HK-2 (cell line): ENCODE data around the gene SLC5A9.
"Not testable (repeated sequence)": the region's sequence is repeated elsewhere in the genome, so short reads cannot be mapped to it uniquely, and the experiment has no call there.

Experiments
- DNase-seq: peaks from one replicate; pipeline ENCODE4 v3.0.0-alpha.2; 2018; ENCODE audit not compliant: unreplicated experiment

The SLC5A9 gene

GRCh38 chr1:48242141-48242736 is 19.7 kb downstream of the SLC5A9 start:
- DNase-seq: no peak

- no peak for DNase-seq
Observed at GRCh38 chr1:48245106-48245505, 22.6 kb downstream of the SLC5A9 start.

DNA sequence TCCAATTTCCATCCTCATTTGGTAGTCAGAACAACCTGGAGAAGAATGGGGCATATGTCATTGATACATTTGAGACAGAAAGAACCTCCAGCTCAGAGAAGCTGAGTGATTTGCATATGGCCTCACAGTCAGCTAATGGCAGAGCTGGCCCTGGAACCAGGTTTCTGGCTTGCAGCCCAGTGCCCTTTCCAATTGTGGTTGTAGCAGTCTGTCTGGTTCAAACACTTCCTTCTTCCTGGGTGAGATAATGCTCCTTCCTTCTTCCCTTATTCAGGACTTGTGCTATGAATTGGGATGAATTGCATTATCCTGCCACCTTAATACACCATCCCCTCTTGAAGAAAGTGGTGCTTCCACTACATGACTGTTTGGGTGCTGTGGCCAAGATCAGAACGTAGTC is 24.2 kb downstream of the SLC5A9 start:
- no peak for DNase-seq

DNA sequence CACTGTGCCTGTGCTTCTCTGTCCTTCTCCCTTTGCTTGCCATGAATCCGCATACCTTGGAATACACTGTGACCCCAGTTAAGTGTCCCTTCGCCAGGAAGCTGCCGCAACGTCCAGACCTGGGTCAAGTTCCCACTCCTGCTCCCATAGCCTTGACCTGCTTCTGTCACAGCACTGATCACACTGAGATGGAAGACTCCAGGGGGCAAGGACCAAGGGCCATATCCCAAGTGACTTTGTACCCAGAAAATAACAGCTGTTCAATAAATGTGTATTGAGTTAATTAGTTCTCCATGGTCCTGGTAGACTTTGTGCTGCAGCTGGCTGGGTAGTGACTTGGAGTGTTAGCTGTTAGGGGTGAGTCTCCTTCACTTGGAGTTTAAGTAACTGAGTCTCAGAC is 25.8 kb downstream of the SLC5A9 start:
- no peak for DNase-seq

DNA sequence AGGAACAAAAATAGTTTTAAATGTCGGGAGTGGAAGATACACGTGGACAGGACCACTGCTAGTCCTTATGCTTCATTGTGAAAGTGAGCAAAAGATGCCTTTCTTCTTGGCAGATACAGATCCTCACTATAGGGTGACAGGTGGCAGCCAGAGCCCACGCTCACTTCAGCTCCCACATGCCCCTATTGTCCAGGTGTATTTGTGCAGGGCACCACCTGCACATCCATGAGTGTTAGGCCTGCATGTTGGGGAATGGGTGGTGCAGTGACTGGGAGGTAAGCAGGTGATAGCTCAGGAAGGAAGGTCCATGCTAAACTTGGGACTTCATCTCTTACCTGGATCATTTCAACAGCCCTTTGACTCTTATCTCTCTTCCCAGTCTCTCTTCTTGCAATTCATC is 27.4 kb downstream of the SLC5A9 start:
- no peak for DNase-seq

DNA sequence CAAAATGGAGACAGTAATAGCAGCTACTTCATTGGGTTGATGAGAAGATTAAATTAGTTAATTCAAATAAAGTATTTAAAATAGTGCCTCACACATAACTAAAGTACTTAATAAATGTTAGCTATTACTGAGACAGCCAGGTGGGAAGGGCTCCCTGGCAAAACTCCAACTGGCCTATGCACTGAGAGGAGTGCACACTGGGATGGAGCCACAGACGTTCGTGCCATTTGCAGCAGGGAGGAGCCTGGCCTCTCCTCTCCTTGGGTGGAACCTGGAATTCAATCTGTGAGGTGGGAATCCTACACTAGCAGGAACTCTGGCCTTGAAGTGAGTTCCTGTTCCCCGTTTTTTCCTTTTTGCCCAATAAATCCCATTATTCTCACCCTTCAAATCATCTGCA is 28.1 kb downstream of the SLC5A9 start:
- no peak for DNase-seq

- DNase-seq: no peak
Observed at GRCh38 chr1:48251323-48251722, 28.8 kb downstream of the SLC5A9 start.

- DNase-seq: no peak
Observed at GRCh38 chr1:48251821-48252220, 29.3 kb downstream of the SLC5A9 start.

GRCh38 chr1:48254254-48254653 is 31.7 kb downstream of the SLC5A9 start:
- DNase-seq: no peak

DNA sequence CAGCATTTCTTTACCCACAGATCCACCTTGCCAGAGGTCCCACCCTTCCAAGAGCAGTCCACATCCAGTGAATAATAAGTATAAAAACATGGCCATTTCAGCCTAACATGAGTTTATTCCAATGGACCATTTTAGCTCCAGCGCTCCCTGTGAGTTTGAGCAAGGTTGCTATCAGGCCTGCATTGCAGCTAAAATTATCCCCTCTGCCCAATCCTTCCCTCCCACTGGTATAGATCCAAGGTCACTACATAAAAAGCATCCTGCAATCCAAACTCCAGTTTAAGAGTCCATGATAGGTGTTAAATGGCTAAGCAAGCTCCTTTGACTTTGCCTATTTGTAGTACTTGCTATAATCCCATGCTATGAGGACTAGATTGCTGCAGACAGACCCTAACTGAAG is 35.6 kb downstream of the SLC5A9 start:
- no peak for DNase-seq

DNA sequence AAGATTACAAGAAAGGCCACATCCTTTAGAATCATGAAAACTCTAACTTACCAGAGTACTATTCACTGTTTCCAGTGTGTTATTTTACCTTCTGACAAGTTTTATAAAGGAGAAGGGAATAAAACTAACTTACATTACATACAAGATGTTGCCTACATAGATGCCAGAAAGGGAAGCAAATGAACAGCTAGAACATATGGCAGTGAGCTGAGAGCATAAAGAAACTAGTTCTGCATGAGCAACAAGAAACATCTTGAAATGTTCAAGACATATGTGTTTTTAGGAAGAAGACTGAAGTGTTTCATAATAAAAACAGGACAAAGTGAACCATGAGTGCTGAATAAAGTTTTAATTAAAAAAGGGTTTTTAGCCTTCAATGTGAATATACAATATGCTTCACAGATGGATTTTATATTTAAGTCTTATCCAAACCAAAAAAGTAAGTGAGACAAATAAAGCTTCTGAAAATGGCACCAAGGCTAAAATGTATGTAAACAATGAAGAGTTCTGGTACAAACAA is 39.4 kb downstream of the SLC5A9 start:
- no peak for DNase-seq

DNA sequence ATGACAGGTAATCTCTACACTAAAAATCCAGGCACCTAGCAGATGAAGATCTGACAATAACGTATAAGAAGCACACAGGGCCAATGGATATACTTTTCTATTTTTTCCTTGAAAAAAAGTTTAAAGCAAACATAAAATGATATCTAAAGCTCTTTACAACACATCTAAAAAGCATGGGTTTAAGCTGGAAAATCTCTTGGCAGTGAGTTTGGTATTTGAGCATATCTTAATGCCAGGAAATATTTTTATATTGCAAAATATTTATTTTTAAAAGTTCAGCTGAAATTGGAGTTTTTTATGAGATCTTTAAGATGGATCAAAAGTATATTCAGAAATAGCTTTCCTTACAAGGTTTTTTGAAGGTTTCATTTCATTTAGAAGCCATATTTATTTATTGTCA is 40.5 kb downstream of the SLC5A9 start:
- DNase-seq: no peak

DNA sequence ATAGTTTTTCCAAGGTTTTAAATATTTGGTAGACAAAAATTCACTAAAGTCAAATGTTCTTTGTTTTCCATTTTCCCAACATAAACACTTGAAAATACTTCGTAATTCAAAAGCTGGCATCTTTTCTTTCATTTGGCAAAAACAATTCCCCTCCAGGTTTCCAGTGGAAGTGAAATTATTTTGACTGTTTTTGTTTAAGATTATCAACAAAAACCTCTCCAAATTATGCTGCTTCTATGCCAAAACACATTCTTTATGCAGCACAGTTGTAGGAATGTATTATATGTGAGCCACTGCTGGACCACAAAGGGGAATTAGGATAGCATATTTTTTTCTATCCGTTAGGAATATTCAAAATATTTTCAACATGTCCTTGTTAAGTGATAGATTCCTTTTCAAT is 44.1 kb downstream of the SLC5A9 start:
- DNase-seq: no peak

- DNase-seq: not testable (repeated sequence)
Observed at GRCh38 chr1:48277437-48277836, 54.9 kb downstream of the SLC5A9 start.

- not testable (repeated sequence) for DNase-seq
Observed at GRCh38 chr1:48282329-48282728, 59.8 kb downstream of the SLC5A9 start.

DNA sequence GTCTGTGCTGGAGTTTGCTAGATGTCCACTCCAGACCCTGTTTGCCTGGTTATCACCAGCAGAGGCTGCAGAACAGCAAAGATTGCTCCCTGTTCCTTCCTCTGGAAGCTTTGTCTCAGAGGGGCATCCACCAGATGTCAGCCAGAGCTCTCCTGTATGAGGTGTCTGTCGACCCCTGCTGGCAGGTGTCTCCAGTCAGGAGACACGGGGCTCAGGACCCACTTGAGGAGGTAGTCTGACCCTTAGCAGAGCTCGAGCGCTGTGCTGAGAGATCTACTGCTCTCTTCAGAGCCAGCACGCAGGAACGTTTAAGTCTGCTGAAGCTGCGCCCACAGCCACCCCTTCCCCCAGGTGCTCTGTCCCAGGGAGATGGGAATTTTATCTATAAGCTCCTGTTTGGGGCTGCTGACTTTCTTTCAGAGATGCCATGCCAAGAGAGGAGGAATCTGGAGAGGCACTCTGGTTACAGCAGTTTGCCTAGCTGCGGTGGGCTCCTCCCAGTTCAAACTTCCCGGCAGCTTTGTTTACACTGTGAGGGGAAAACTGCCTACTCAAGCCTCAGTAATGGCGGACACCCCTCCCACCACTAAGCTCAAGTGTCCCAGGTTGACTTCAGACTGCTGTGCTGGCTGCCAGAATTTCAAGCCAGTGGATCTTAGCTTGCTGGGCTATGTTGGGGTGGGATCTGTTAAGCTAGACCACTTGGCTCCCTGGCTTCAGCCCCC is 62.3 kb downstream of the SLC5A9 start:
- not testable (repeated sequence) for DNase-seq

DNA sequence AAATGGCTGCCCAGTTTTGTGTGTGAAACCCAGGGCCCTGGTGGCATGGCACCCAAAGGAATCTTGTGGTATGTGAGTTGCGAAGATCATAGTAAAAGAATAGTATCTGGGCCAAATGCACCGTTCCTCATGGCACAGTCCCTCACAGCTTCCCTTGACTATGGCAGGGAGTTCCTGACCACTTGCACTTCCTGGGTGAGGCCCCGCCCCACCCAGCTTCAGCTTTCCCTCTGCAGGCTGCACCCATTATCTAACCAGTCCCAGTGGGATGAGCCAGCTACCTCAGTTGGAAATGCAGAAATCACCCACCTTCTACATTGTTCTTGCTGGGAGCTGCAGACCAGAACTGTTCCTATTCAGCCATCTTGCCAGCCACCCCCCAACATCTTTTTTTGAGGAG is 63.0 kb downstream of the SLC5A9 start:
- DNase-seq: no peak

GRCh38 chr1:48291421-48291820 is 68.9 kb downstream of the SLC5A9 start:
- no peak for DNase-seq

GRCh38 chr1:48292706-48293105 is 70.2 kb downstream of the SLC5A9 start:
- DNase-seq: no peak

- not testable (repeated sequence) for DNase-seq
Observed at GRCh38 chr1:48294094-48294493, 71.6 kb downstream of the SLC5A9 start.

GRCh38 chr1:48294656-48295055 is 72.1 kb downstream of the SLC5A9 start:
- no peak for DNase-seq
